ENCODE measurements around the gene RABL3.
"Not testable (repeated sequence)": the region's sequence is repeated elsewhere in the genome, so short reads cannot be mapped to it uniquely, and the experiment has no call there.

DNA sequence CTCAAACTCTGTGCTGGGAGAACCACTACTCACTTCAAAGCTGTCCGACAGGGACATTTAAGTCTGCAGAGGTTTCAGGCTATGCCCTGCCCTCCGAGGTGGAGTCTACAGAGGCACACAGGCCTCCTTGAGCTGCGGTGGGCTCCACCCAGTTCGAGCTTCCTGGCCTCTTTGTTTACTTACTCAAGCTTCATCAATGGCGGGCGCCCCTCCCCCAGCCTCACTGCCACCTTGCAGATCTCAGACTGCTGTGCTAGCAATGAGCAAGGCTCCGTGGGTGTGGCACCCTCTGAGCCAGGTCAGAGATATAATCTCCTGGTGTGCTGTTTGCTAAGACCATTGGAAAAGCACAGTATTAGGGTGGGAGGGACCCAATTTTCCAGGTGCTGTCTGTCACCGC lies 4.3 kb downstream of the RABL3 start:
- TF ChIP-seq CTCF (conservative IDR thresholded peaks at IDR 0.05; ENCODE audit: low read length); EZH2phosphoT487 (IDR thresholded peaks at IDR 0.05; ENCODE audit: borderline replicate concordance): not testable (repeated sequence)
